WTC11 (cell line): ENCODE results near the gene SRC. TPM values are rescaled to one million over a fixed set of nuclear protein-coding genes. Genes with fewer than 3 reads are reported as not detected.

ENCODE experiments used
- ATAC-seq: fragments of 200-7000 bp; cut with Tn5 transposase; 2 replicates; pipeline ENCODE4 v1.10.0; 2021; ENCODE audit warnings: mild to moderate bottlenecking, moderate library complexity
- CTCF ChIA-PET: fragments of 300-600 bp; sonication (Branson Sonifier 250); formaldehyde crosslinking; loops from one replicate; lab custom pipeline; 2021; ENCODE audit warnings: antibody characterized with exemption; lab: Charles Lee
- POLR2A ChIA-PET: fragments of 350-600 bp; sonication (Branson Sonifier 250); formaldehyde crosslinking; loops from one replicate; lab custom pipeline; 2021; ENCODE audit warnings: antibody characterized with exemption; lab: Charles Lee
- DNase-seq: peaks from one replicate; pipeline ENCODE4 v3.0.0; 2021; ENCODE audit warnings: low spot score
- H3K27ac Mint-ChIP-seq: 2 replicates; pipeline ENCODE4 v1.8.0; 2021; ENCODE audit warnings: mixed read lengths
- H3K27me3 Mint-ChIP-seq: 2 replicates; pipeline ENCODE4 v1.8.0; 2021; ENCODE audit warnings: low read depth, mild to moderate bottlenecking, moderate library complexity, mixed read lengths
- H3K36me3 Mint-ChIP-seq: 2 replicates; pipeline ENCODE4 v1.8.0; 2021; ENCODE audit warnings: mixed read lengths
- H3K4me1 Mint-ChIP-seq: 2 replicates; pipeline ENCODE4 v1.8.0; 2022; ENCODE audit warnings: mixed read lengths
- H3K4me3 Mint-ChIP-seq: 2 replicates; pipeline ENCODE4 v1.8.0; 2021; ENCODE audit warnings: mild to moderate bottlenecking, moderate library complexity, mixed read lengths
- H3K9me3 Mint-ChIP-seq: 2 replicates; pipeline ENCODE4 v1.8.0; 2021; ENCODE audit warnings: mixed read lengths
- ATF3 ChIP-seq: sonication (generic); formaldehyde crosslinking; conservative IDR thresholded peaks from 2 replicates; pipeline ENCODE4 v1.8.1; 2022; ENCODE audit warnings: mild to moderate bottlenecking, missing genetic modification reagents
- CBFB ChIP-seq: sonication (generic); formaldehyde crosslinking; IDR thresholded peaks from 2 replicates; pipeline ENCODE4 v1.8.1; 2022; ENCODE audit warnings: mild to moderate bottlenecking, low read depth, missing genetic modification reagents
- E2F5 ChIP-seq: sonication (generic); formaldehyde crosslinking; IDR thresholded peaks from 2 replicates; pipeline ENCODE4 v1.8.1; 2022; ENCODE audit warnings: mild to moderate bottlenecking, moderate library complexity, missing genetic modification reagents
- EMX1 ChIP-seq: fragments of 250-450 bp; sonication (Bioruptor Pico); IDR thresholded peaks from 2 replicates; pipeline ENCODE4 v1.8.0; 2021; ENCODE audit warnings: mild to moderate bottlenecking
- ESRRA ChIP-seq: sonication (generic); formaldehyde crosslinking; IDR thresholded peaks from 2 replicates; pipeline ENCODE4 v1.8.1; 2022; ENCODE audit warnings: mild to moderate bottlenecking, missing genetic modification reagents, borderline replicate concordance
- FOXJ3 ChIP-seq: sonication (generic); formaldehyde crosslinking; IDR thresholded peaks from 2 replicates; pipeline ENCODE4 v1.9.0; 2021; ENCODE audit warnings: missing genetic modification reagents, mild to moderate bottlenecking, borderline replicate concordance
- JUN ChIP-seq: sonication (generic); formaldehyde crosslinking; IDR thresholded peaks from 2 replicates; pipeline ENCODE4 v1.8.0; 2023; ENCODE audit warnings: mild to moderate bottlenecking, missing genetic modification reagents
- KAT7 ChIP-seq: sonication (generic); formaldehyde crosslinking; IDR thresholded peaks from 2 replicates; pipeline ENCODE4 v1.8.1; 2023; ENCODE audit warnings: missing genetic modification reagents, mild to moderate bottlenecking, borderline replicate concordance
- NR1H2 ChIP-seq: sonication (generic); formaldehyde crosslinking; IDR thresholded peaks from 2 replicates; pipeline ENCODE4 v1.9.0; 2021; ENCODE audit warnings: mild to moderate bottlenecking, moderate library complexity, missing genetic modification reagents
- PRDM15 ChIP-seq: sonication (generic); formaldehyde crosslinking; IDR thresholded peaks from 2 replicates; pipeline ENCODE4 v1.8.0; 2022; ENCODE audit warnings: missing genetic modification reagents
- PRRX2 ChIP-seq: fragments of 250-450 bp; sonication (Bioruptor Pico); IDR thresholded peaks from 2 replicates; pipeline ENCODE4 v1.8.0; 2021; ENCODE audit warnings: mild to moderate bottlenecking
- RELA ChIP-seq: sonication (generic); formaldehyde crosslinking; IDR thresholded peaks from 2 replicates; pipeline ENCODE4 v1.8.1; 2022; ENCODE audit warnings: missing genetic modification reagents, mild to moderate bottlenecking, borderline replicate concordance
- RORB ChIP-seq: fragments of 250-450 bp; sonication (Bioruptor Pico); IDR thresholded peaks from 2 replicates; pipeline ENCODE4 v1.9.0; 2021; ENCODE audit warnings: mild to moderate bottlenecking
- USF2 ChIP-seq: sonication (generic); formaldehyde crosslinking; IDR thresholded peaks from 2 replicates; pipeline ENCODE4 v1.8.1; 2023; ENCODE audit warnings: mild to moderate bottlenecking, missing genetic modification reagents, moderate library complexity
- ZMAT4 ChIP-seq: fragments of 250-450 bp; sonication (Bioruptor Pico); IDR thresholded peaks from 2 replicates; pipeline ENCODE4 v1.9.0; 2021; ENCODE audit warnings: mild to moderate bottlenecking
- ZNF121 ChIP-seq: sonication (generic); formaldehyde crosslinking; IDR thresholded peaks from 2 replicates; pipeline ENCODE4 v1.8.0; 2023; ENCODE audit warnings: missing genetic modification reagents
- ZNF138 ChIP-seq: sonication (generic); formaldehyde crosslinking; conservative IDR thresholded peaks from 2 replicates; pipeline ENCODE4 v1.8.1; 2022; ENCODE audit warnings: mild to moderate bottlenecking, moderate library complexity, missing genetic modification reagents
- ZNF281 ChIP-seq: sonication (generic); formaldehyde crosslinking; IDR thresholded peaks from 2 replicates; pipeline ENCODE4 v1.8.0; 2023; ENCODE audit warnings: mild to moderate bottlenecking, missing genetic modification reagents
- ZNF416 ChIP-seq: fragments of 250-450 bp; sonication (Bioruptor Pico); IDR thresholded peaks from 2 replicates; pipeline ENCODE4 v1.9.0; 2021; ENCODE audit warnings: mild to moderate bottlenecking, inconsistent platforms
- ZNF425 ChIP-seq: fragments of 250-450 bp; sonication (Bioruptor Pico); conservative IDR thresholded peaks from 2 replicates; pipeline ENCODE4 v1.9.0; 2021; ENCODE audit warnings: mild to moderate bottlenecking
- total RNA-seq: library from RNA; stranded (reverse); gene quantifications from 3 replicates; pipeline ENCODE4 v1.2.3, GENCODE V29; 2021

SRC gene
- total RNA-seq, 1 experiment from 2014 or later: 33.3 TPM

- Mint-ChIP-seq H3K36me3 (no peaks in the 10 kb centered on the region), H3K27ac (no peak overlapping the region; the same call in 1 of the 2 replicates), H3K27me3 (no peaks in the 10 kb centered on the region), H3K4me1 (peaks cover 7% of the 10 kb centered on the region), H3K9me3 (no peaks in the 10 kb centered on the region), H3K4me3 (no peak overlapping the region)
- TF ChIP-seq ZNF138 (no peak), ESRRA (no peak), USF2 (CRISPR knock-in tag) (peak; percentile 63), ATF3 (CRISPR knock-in tag) (no peak), EMX1 (CRISPR knock-in tag) (no peak)
- DNase-seq: no peak
- peak; percentile 73 for ATAC-seq
- POLR2A ChIA-PET: no interaction called here
- CTCF ChIA-PET: interaction anchor here (1.1 kb wide), 1 partner anchor 16 kb away, joined by 3 read pairs; no protein-coding TSS in a partner anchor
Observed at GRCh38 chr20:37329481-37330165, 16.3 kb upstream of the SRC start.

GRCh38 chr20:37330316-37330715 lies 15.6 kb upstream of the SRC start:
- ChIA-PET POLR2A (no interaction called here), CTCF (interaction anchor here (1.1 kb wide), 1 partner anchor 17 kb away, joined by 3 read pairs; no protein-coding TSS in a partner anchor)
- H3K9me3 Mint-ChIP-seq: no peaks in the 10 kb centered on the region
- no peak overlapping the region for H3K27ac Mint-ChIP-seq
- no peaks in the 10 kb centered on the region for H3K36me3 Mint-ChIP-seq
- H3K27me3 Mint-ChIP-seq: no peaks in the 10 kb centered on the region
- DNase-seq (no peak), ATAC-seq (no peak)
- no peak overlapping the region for H3K4me3 Mint-ChIP-seq
- no peak for TF ChIP-seq FOXJ3
- TF ChIP-seq ZNF281 (CRISPR knock-in tag): no peak
- TF ChIP-seq RORB (CRISPR knock-in tag): no peak
- TF ChIP-seq ZNF416 (CRISPR knock-in tag): no peak
- no peak for TF ChIP-seq JUN (CRISPR knock-in tag)
- no peak for TF ChIP-seq NR1H2
- TF ChIP-seq CBFB (CRISPR knock-in tag): no peak
- TF ChIP-seq PRDM15 (CRISPR knock-in tag): no peak
- TF ChIP-seq E2F5 (CRISPR knock-in tag): no peak
- TF ChIP-seq ZMAT4 (CRISPR knock-in tag): no peak
- no peak for TF ChIP-seq ZNF121 (CRISPR knock-in tag)
- no peak for TF ChIP-seq ZNF425
- TF ChIP-seq KAT7 (CRISPR knock-in tag): no peak
- no peak for TF ChIP-seq RELA (CRISPR knock-in tag)
- TF ChIP-seq PRRX2 (CRISPR knock-in tag): no peak
- H3K4me1 Mint-ChIP-seq: peaks cover 7% of the 10 kb centered on the region
